IMR-90 (cell line): ENCODE measurements around the gene FOXN3. TPM values are rescaled to one million over a fixed set of nuclear protein-coding genes. Genes with fewer than 3 reads are reported as not detected.

Experiments used
- CTCF ChIP-seq: conservative IDR thresholded peaks from 2 replicates; pipeline ENCODE4 v1.5.1; 2012; ENCODE audit warnings: mild to moderate bottlenecking, low read depth, low read length, improper control_type of control experiment
- USF2 ChIP-seq: fragments of 150-350 bp; IDR thresholded peaks from 2 replicates; pipeline ENCODE4 v1.6.1; 2017; ENCODE audit warnings: mild to moderate bottlenecking, antibody characterized with exemption, low read length, low read depth
- polyA plus RNA-seq, 3 experiments: library from polyadenylated mRNA; depleted of rRNA; stranded (reverse); fragments of >200 nt; gene quantifications; 2 replicates each; pipeline ENCODE4 v1.2.3, GENCODE V29; 2012; ENCODE audit warnings: low replicate concordance in 1 of 3
- total RNA-seq: library from RNA; depleted of rRNA; stranded (reverse); fragments of >200 nt; gene quantifications from 2 replicates; pipeline ENCODE4 v1.2.3, GENCODE V29; 2012

FOXN3 gene
- total and polyA plus RNA-seq, 2 of the 4 experiments (the other 2 are of a cell fraction) = 22.6 to 33.7 TPM

GRCh38 chr14:89303456-89304435 lies 113.3 kb downstream of the FOXN3 start (continued):
- no peak for TF ChIP-seq CTCF
- TF ChIP-seq USF2 = no peak
